NCI-H187 treated with DMSO at 0.1 percent for 48 hours (cell line): ENCODE results near the gene TRIM10.
A peak's percentile ranks its signal among the peaks of the same experiment; 100 is the strongest.
"Not testable (repeated sequence)": the region's sequence is repeated elsewhere in the genome, so short reads cannot be mapped to it uniquely, and the experiment has no call there.

ENCODE experiments used
- DNase-seq: peaks from one replicate; lab custom pipeline; 2025; lab: John Stamatoyannopoulos, UW

TRIM10 gene

DNA sequence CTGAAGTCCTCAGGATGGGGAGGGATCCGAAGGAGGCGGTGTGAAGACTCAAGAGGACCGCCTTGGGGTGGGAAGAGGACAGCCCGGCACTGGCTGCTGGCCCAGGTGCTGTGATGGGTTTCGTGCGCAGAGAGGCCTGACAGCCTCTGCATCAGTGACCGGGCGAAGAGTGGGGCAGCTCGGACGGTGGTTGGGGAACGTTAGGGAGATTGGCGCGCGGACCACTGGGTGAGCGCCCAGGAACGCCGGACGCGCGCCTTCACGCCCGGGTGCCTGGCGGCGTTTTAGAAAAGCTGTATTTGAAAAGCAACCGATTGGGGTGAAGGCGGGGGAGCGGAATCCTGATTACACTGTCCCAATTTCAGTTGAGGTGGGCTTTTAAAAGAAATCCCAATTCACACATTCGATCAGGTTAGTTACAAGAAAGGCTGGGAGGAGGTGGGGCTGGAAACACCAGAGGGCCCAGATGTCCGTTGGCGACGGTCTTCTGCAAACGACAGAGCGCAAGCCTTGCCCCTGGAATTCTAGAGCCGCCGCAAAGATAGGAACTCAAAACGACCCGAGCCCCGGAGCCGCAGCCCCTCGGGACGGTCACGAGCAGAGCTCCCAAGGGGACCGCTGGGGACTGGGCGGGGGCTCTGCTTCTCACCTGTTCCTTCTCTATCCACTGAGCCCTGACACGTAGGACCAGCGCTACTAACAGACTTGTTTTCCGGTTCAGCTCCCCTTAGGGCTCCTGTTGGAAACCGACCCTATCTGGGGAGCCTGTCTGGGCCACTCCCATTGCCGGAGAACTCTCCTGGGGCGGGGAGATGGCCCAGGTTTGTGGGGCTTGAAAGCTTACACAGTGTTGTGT is 33.5 kb downstream of the TRIM10 start:
- no peak for DNase-seq

DNA sequence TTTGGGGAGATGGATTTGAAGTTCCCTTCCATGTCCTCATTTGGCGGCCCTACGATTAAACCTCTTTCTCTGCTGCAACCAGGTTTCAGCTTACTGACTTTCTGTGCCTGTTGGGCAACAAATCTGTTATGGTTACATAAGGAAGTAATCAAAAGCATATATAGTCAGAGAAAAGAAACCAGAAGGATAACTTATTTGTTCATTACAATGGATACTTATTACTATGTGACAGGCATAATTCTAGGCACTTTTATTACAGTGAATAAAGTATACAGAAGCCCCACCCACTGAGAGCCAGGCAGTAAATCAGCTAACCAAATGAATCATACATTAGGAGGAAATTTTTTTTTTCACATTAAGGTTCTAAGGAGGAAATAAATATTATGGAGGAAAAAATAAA is 38.5 kb downstream of the TRIM10 start:
- no peak for DNase-seq

DNA sequence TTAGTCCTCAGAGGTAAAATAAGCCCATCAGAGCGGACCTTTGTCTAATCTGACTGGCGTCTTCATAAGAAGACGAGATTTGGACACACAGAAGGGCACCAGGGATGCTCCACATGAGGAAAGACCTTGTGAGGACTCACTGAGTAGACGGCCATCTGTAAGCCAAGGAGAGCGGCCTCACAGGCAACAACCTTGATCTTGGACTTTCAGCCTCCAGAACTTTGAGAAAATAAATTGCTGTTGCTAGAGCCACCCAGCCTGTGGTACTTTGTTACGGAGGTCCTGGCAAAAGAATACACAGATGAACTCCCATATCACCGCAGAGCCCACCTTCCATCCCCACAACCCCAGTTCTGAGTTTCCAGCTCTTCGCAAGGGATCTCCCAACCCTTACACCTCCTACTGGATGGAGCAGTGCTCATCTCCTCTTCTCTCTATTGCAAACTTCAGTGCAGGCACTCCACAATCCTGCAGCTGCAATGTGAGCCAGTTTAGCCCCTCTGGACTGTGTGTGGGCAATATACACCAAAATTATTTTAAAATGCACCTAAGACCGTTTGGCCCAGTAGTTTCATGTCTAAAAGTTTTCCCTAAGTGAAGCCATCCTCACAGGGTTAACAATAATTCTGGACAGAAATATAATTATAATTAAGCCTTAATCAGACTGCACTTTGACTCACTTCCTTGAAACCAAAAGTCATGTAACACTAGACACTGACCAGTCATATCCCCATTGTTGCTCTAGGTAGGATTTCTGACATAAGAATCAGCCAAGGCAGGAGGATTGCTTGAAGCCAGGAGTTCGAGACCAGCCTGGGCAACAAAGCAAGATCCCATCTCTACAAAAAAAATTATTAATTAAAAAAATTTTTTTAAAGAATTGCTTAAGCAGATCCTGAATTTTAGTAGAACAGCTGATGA is 39.3 kb downstream of the TRIM10 start:
- no peak for DNase-seq

DNA sequence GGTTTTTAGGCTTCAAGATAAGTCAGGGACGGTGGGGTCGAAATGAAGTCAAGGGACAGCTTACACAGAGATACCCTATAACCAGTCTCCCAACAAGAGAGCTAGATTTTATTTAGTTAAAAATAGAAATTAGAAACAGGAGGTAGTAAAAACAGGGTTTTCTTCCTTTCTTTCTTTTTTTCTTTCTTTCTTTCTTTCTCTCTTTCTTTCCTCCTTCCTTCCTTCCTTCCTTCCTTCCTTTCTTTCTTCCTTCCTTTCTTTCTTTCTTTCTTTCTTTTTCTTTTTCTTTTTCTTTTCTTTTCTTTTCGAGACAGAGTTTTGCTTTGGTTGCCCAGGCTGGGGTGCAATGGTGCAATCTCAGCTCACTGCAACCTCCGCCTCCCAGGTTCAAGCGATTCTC is 42.3 kb downstream of the TRIM10 start:
- DNase-seq = not testable (repeated sequence)

DNA sequence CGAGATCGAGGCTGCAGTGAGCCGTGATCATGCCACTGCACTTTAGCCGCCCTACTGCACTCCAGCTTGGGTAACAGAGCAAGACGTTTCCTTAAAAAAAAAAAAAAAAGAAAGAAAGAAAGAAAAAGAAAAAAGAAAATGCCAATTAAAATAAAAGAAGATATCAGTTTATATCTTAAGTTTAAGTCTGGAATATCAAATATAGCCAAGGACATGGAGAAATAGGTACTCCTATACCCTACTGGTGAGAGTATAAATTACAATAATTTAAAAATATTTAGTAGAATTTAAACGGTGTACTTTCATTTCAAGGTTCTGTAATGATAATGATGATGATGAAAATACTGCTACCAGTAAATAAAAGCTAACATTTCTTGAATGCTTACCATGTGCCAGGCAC is 44.3 kb downstream of the TRIM10 start:
- DNase-seq = no peak

DNA sequence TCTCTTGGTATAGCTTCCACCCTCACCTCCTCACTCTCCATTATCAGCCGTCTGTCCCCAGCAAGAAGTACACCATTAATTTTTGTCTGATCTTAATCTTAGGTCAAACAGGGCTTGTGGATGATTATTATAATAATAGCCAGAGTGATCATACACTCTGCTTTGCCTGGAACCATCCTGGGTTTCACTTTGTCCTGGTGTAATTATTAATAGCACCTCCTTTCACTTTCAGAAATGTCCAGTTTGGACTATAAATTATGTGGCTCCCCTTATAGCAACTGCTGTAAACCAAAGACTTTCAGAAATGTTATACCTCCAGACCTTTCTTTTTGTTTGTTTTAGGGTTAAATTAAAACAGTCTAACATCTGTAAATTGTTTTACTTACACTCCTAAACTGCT is 47.2 kb downstream of the TRIM10 start:
- no peak for DNase-seq

DNA sequence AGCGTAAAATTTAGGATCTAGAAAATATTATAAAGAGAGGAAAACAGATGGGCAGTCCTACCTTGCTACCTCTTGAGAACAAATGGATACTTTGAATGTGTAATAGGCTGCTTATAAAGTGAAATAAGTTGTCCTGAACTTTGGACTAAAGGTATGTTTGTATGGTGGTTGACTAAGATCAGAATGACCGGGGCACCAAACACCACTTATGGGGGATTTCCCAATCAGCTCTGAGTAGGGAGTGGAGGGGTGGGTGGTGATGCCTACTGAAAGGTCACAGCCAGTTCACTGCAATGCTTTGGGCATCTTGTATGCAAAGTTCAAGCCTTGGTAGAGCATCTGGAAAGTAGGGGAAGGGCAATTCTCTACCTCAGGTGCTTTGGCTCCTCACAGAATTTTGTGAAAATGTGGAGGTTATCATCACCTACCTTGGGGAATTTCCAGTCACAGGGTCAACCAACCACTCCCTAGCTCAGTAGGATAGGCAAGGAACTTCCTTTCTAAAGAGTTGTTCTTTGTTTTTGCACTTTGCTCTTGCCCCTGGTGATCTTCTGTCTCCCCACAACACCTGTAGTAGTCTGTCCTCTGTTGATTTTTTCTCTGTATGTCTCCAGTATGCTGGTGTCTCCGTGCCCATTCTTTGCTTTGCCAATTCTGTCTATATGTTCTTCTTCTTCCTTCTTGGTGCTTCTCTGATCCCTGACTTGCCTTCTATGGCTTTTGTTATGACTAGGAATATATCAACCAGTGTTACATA is 47.8 kb downstream of the TRIM10 start, which contains the start of gene TRIM31:
TSS of gene TRIM31 (minus strand) at position 88 of the 757 bp plus-strand sequence. CDS start 285 bp downstream, outside the sequence.
- DNase-seq = no peak

DNA sequence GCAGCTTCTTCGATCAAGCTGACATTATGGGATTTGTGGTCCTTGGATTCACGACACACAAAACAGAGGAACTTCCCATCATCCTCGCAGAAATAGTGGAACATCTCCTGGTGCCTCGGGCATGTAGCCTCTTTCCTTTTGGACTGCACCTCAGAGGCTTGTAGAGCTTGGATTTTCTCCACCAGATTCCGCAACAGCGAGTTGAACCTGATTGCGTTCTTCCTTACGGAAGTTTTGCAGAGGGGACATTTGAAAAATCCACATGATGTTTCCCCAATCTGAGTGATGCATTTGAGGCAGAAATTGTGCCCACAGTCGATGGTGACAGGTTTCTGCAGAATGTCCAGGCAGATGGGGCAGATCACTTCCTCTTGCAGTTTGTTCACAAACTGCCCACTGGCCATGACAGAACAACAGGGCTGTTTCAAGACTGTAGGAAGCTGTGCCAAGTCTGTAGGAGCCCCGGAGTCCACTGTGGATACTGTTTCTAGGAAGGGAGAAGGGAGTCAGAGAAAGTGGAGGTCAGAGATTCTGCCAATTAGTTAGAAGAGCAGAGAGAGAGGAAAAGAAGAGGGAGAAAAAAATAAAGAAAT is 48.5 kb downstream of the TRIM10 start:
- DNase-seq = no peak

DNA sequence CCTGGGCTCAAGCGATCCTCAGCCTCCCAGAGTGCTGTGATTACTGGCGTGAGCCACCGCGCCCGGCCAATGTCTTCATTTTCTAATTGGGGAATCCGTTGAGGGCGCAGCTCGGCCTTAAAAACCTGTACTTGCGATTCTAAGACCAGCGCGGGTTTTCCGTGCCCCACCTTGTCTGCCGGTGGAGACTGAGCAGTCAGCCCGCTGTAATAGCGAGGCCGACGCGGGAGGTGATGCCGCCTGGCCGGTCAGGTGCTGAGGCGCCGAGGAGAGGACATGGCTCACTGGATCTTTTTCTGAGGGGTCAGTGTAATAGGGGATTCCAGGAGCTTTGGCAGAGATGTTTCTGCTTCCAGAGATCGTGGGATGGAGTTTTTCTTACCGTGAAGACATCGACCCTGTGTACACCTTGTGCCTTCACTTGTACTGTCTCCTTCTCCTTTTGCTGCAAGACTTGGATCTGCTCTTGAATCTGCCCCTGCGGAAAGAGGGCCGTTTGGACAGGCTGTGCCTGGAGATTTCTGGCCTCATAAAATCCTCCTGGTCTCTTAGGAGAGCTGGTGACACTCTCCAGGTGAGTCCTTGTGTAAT is 49.6 kb downstream of the TRIM10 start:
- DNase-seq = no peak

DNA sequence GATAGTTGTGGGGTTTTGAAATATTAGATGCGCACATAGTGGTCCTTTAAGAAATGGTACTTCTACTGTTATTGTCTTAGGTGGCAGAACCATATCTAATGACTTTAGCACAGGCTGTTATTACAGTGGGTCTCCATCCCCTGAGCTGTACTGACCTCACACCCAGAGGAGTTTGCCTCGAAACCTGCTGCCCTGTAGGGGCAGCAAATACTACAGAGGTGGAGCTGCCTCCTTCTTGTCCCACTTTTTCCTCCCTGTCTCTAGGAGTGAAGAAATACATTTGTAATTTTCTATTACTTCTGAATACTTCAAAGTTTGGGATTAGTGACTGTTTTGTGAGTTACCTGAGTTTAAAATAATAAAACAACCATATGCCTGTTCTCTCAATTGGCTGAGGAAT is 56.4 kb downstream of the TRIM10 start:
- no peak for DNase-seq

DNA sequence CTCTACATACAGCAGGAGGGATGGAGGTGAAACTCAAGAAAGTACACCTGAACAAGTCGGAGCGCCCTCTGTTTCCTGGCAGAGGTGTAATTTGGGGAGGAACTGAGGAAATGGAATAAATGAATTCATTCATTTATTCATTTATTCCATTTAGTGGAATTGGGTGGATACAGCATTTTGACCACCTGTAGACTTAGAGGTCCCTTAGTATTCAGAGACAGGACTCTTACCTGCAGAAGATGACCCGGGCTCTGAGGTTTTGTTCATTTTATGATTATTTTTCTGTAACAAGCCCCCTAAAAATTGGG is 57.2 kb downstream of the TRIM10 start:
- no peak for DNase-seq

DNA sequence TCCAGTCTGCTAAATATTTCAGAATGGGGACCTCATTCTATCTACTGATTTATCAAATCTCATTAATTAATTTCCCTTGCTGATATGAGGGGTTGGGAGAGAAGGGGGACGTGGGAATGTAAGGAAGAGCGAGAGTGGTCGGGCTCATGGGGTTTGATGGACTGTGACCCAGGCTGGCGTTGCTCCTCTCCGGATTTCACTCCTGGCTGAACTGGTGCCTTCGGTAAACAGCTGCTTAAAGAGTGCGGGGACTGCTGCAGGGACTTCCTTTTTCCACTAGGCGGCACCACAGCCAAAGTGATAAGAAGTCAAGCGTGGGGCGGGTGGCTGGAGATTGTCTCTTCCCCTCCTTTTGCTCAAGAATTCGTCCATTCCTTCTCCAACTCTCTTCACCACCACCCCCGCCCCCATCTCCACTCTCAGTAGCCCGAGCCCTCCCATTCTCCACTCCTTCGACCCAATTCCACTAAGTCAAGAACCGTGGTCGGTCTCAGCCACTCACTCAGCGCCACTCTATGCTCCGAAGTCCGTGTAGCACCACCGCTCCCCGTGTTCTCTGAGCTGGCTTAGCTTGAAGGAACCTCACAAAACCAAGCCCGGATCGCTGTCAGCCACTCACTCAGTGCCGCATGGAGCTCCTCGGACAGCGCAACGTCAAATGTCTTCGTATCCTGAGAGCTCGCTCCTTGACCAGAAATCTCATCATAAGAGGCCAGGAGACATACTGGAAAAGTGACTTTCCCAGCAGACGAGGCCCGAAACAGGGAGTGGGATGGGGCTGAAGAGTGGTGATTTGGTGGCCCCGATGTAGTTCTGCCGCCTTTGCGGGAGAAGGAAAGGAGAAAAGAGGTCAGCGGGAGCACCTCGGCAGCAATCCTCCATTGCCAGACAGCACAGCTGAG is 57.8 kb downstream of the TRIM10 start:
- DNase-seq = peak; percentile 16

DNA sequence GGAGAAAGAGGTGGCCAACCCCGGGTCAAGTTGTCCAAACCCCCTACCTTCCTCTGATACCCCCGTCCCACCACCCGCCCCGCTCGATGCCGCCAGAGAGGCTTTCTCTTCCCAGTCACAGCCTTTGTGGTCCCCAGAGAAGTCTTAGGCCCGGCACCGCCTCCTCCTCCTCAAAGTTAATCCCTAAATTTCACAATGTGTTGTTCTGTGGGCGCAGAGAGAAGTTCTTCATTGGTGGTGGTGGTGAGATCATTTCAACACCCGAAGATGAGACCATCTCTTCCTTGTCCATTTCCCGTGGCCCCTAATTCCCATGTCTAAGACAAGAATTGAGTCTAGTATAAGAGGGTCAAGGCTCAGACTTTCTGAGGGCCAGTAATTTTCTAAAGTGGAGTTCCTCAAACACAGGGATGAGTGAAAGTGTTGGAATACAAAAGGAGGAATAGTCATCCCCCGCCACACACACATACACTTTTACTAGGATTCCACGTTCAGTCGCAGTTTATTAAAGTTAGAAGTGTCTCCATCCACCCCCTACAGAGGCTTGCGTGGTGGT is 58.5 kb downstream of the TRIM10 start:
- DNase-seq = no peak
